ENCODE measurements around the gene NUCB2. TPM values are rescaled to one million over a fixed set of nuclear protein-coding genes. Genes with fewer than 3 reads are reported as not detected.

NUCB2 gene
- total RNA-seq, 1 experiment from 2014 or later: 39.6 TPM

DNA sequence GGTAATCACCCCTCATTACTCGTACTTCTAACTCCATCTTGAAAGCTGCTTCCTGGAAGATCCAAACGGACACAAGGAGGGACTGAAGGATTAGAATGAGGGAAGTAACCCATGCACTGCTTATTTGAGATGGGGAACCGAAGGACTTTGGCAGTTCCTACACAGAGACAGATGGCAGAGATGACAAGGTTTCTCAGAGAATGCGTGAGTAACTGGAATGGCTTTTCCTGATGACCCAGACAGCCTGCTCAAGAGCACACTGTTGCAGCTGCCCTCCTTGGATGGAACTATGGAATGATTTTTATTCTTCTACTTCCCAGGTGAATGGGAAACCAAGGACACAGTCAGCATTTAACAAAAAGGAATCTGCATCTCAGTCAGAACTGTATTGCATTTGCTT lies 104.6 kb downstream of the NUCB2 start:
- H3K27ac ChIP-seq (ENCODE audit: low read depth, low read length, poor library complexity, severe bottlenecking): no peak overlapping the region
- H3K9me3 ChIP-seq (ENCODE audit: low read depth, low read length, poor library complexity, severe bottlenecking): no peaks in the 10 kb centered on the region
- TF ChIP-seq EZH2 (IDR thresholded peaks at IDR 0.05; ENCODE audit: borderline replicate concordance, low read depth, low read length, poor library complexity, severe bottlenecking): no peak
- TF ChIP-seq, protein P1, sequence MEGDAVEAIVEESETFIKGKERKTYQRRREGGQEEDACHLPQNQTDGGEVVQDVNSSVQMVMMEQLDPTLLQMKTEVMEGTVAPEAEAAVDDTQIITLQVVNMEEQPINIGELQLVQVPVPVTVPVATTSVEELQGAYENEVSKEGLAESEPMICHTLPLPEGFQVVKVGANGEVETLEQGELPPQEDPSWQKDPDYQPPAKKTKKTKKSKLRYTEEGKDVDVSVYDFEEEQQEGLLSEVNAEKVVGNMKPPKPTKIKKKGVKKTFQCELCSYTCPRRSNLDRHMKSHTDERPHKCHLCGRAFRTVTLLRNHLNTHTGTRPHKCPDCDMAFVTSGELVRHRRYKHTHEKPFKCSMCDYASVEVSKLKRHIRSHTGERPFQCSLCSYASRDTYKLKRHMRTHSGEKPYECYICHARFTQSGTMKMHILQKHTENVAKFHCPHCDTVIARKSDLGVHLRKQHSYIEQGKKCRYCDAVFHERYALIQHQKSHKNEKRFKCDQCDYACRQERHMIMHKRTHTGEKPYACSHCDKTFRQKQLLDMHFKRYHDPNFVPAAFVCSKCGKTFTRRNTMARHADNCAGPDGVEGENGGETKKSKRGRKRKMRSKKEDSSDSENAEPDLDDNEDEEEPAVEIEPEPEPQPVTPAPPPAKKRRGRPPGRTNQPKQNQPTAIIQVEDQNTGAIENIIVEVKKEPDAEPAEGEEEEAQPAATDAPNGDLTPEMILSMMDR (conservative IDR thresholded peaks at IDR 0.05; ENCODE audit: low read depth, low read length): no peak
- H3K4me1 ChIP-seq (ENCODE audit: insufficient read depth, low read length, poor library complexity, severe bottlenecking): no peaks in the 10 kb centered on the region
- ChIA-PET POLR2A (ENCODE audit: low non-redundant PET) (no interaction called here), CTCF (no interaction called here)
- H3K36me3 ChIP-seq (ENCODE audit: insufficient read depth, low read length, poor library complexity, severe bottlenecking): no peaks in the 10 kb centered on the region
- no peaks in the 10 kb centered on the region for H3K27me3 ChIP-seq (replicated peaks; ENCODE audit: insufficient read depth, low read depth, low read length, poor library complexity)
- H3K4me3 ChIP-seq (ENCODE audit: low read depth, low read length, poor library complexity, severe bottlenecking): no peak overlapping the region
- no peak for DNase-seq (ENCODE audit: low spot score)
- no TSS peak for BruUV-seq (replicated peaks)
- intact Hi-C loops (cut with micrococcal nuclease; ENCODE audit: unreplicated experiment): loop anchor here (10.0 kb wide), 1 partner anchor 354 kb away; the partner anchor contains the start of gene KCNC1

Other genes starting within 250 kb of the NUCB2 start
- 704 and 746 TPM in 2 replicates for gene RPS13, start 199.1 kb upstream of the NUCB2 start, total RNA-seq (2021)
- 43.8 and 44.2 TPM in 2 replicates for gene PIK3C2A, start 68.8 kb upstream of the NUCB2 start, total RNA-seq (2021)
- gene NCR3LG1, start 75.1 kb downstream of the NUCB2 start, total RNA-seq (2021): 5.0 and 5.8 TPM in 2 replicates
- gene KCNJ11, start 111.9 kb downstream of the NUCB2 start, total RNA-seq (2021): 0.34 and 0.59 TPM in 2 replicates
- not detected in 2 replicates for gene ABCC8, start 200.1 kb downstream of the NUCB2 start, total RNA-seq (2021)